Measurements from ENCODE around the gene CAST.

The CAST gene

DNA sequence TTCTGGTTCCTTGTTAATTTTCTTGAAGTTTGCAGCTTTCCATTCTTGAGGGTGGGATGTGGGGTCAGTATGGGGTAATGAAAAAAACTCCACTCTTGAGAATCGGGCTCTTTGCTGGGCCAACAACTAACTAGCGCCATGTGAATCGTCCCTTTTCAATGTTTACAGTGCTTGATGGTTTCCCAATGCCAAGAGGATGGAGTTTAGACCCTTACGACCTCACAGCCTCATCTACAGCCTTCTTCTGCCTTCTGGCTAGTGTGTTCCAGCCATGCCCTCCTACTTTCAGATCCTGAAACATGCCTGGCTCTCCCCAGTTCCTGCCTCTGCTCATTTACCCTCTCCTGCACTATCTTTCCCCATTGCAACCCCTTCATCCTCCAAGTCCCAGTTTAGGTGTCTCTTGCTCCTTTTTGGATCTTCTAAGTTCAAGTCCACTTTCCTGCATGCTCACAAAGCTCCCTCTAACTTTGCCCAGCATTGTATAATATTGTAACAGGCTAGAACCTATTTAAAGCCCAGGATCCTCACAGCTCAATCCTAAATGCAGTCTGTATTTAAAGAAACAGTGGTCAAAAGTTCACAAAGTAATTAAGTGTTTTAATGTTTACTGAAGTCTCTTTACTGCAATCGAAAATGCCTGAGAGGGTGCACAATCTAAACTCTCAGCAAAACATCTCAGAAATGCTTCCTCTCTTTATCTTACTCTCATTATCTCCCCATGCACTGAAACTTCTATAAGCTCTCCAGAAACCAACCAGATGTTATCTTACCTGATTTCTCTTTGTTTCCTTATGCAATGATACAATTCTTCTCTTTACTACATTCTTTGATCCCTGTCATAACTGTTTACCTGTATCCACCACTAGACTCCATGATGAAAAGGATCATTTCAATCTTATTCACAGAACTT is 20.6 kb upstream of the CAST start:
- in situ Hi-C loops (cut with MboI; ENCODE audit: low sequenced_read_pairs) = no loop called here

DNA sequence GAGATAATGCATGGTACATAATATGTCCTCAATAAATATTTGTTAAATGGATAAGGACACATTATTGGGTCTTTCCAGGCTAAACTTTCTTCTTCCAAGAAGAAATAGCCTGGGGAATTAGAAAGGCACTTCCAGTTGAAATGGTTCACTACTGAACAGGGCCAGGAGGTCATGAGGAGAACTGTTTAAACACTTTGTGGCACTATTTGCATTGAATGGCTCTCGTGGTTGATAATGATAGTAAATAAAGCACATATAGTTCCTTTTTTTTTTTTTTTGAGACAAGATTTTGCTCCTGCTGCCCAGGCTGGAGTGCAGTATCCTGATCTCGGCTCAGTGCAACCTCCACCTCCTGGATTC is 19.9 kb upstream of the CAST start:
- in situ Hi-C loops (cut with MboI; ENCODE audit: low sequenced_read_pairs) = no loop called here

DNA sequence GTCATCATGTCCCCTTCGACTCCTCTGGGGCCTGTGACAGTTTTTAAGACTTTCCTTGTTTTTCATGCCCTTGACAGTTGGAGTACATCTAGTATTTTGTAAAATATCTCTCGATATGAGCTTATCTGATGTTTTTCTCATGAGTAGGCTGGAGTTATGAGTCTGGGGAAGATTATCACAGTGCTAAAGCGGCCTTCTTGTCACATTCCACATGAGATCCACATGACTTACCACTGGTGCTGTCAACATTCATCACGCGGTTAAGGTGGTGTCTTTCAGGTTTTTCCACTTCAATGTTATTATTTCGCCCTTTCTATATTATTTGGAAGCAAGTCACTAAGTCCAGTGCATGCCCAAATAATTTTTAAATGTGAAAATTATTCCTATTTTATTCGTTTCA is 17.1 kb upstream of the CAST start:
- in situ Hi-C loops (cut with MboI; ENCODE audit: low sequenced_read_pairs) = no loop called here

DNA sequence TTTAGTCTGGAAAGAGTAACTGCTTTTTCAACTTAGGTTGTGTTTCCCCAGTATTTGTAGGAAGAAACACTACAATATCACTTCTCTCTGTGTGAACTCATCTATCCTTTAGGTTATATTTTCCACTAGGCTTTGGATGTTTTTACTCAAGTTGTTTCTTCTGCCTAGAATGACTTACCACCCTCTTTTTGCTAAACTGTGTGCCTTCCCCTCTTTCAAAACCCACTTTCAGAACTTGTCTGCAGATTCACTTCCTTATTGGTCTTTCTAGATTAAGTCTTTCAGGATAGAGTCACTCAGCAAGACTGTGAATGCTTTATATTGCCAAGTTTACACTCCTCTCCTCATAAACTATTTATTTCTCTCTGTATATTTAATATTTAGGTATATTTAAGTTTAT is 14.2 kb upstream of the CAST start:
- in situ Hi-C loops (cut with MboI; ENCODE audit: low sequenced_read_pairs) = no loop called here

DNA sequence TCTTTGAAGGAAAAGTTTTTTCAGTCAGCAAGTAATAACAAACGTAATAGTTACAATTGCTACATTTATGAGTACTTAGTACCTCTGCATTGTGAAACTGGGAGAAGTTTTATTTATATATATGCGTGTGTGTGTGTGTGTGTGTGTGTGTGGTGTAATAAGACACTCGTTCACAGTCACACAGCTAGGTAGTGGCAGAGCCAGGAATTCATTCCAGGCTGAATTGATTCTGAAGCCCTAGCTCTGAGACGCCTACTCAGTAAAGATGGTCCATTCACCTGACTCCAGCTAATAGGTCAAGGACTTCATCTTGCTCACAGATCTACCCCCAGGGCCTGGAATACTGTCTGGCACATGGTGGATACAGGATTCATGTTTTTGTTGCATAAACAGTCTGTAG is 13.6 kb upstream of the CAST start:
- in situ Hi-C loops (cut with MboI; ENCODE audit: low sequenced_read_pairs) = no loop called here

DNA sequence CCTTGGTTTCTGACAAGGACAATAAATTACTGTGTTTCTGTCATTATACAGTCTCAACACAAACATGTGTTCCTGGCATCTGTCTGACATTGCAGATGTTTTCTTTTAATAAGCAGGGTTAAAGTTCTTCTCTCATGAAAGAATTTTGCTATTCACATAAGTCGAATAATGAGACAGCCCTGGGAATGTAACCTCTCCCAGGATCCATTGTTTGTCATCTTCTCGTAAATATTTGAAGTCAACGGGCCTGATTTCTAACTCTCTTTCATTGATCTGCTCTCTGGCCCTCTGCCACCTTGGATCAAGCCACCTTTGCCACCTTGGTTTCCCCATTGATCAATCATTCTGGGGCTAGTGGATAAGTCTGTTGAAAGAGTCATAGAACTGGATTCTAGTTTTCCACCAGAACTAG is 12.9 kb upstream of the CAST start:
- in situ Hi-C loops (cut with MboI; ENCODE audit: low sequenced_read_pairs) = no loop called here

DNA sequence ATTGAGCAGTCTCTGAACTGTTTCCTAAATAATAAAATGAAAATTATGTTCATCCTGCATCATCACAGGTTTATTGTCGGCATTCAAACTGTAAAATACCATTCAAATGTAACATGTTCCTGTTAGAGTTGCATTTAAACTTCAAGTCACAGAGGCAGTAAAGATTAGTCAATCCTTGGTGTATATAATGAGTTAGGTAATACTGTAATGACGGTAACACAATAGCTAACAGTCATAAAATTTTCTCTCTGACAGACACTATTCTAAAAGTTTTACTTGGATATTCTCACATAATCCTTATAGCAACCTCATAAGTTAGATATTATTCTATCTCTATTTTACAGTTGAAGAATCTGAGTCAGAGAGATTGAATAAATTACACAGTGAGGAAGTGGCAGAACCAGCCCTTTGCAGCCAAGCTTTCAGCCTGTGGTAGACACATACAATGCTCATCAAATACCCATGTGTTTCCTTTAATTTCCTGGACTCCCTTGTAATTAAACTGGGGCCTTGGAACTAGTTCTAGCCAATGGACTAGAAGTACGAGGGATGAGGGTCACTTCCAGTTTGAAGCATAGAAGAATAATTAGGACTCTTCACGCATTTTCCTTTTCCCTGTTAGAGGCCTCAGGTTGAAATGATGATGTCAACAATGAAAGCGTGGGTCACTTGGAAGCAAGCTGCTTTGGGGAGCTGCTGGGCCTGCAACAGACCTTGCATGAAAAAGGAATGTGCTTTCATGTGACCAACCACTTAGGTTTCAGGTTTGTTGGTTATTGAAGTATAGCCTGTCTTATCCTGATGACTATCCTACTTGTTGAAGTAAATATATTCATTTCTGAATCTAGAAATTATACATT is 12.3 kb upstream of the CAST start:
- in situ Hi-C loops (cut with MboI; ENCODE audit: low sequenced_read_pairs) = no loop called here

DNA sequence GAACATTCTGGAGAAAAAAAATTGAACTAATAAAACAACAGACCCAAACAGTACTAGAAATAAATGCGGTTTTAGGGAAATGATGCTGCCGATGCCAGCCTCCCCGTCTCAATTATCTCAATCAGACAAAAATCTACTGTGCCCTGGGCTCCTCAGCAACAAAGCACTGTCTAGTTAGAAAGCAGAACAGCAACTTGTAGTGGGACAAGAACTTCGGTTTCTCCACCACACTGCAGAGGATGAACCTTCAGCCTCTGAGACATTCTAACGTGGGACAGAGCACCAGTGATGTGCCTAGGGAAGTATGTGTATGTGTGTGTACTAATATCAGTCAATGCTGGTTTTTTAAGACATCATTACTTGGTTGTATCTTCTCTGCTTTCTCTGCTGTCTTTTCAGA is 11.1 kb upstream of the CAST start:
- in situ Hi-C loops (cut with MboI; ENCODE audit: low sequenced_read_pairs) = no loop called here

DNA sequence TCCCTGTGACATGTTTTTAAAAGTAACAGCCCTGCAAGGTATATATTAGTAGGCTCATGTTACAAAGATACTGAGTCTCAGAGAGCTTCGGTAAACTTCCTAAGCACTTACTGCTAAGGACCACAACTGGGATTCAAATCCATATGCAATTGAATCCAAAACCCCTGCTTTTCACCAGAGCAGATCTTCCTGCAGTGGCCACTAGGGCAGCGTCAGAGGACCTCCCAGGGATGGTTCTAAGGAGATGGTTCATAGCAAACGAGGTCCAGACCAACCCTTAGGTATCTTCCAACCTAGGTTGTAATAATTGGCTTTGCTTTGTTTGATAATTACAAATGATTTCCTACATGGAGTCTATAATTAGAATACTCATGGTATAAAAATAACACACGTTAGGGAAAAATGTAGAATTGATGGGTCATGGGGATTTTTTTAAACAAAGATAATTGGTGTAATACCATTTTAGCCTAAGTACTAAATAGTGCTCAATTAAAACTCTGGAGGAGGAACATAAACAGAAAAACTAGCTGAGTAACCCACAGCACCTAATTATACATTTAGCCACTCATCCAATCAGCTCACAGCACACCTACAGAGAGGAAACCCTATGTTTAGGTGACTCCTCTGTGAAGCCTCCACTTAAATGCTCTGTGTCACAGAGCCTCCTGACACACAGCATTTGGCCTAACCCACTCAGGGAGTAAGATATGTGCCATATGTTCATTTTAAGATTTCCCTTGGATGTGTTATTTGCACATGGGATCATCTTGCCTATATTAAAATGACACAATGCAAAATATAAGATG is 10.0 kb upstream of the CAST start:
- in situ Hi-C loops (cut with MboI; ENCODE audit: low sequenced_read_pairs) = no loop called here

DNA sequence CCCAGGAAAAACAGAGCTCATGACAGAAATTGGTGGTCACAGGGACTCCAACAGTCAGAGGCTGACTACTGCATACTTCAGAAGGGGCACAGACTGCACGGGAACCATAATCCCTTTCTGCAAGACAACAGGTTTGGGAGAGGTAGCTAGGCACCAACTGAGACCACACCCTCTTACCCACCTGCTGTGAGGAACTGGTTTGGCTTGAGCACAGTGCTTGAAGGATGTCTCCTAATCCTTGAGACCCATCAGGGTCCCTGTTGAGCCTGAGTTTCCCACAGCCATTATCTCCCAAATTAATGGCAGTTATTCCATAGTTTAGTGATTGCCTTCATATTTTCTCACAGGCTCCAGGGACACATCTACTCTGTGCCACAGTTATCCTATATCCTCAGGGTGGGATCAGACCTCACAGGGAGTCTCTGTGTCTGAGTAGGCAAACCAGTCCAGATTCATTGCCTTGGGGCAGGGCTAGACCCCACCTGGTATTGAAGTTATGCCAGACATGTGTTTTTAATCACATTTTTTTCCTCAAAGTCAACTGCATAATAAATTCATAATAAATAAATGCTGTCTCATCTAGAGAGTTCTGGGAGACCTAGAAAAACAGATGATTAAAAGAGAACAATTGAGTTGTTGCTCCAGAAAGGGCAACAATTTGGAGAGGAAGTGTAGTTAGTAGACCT is 9.3 kb upstream of the CAST start:
- in situ Hi-C loops (cut with MboI; ENCODE audit: low sequenced_read_pairs) = no loop called here

DNA sequence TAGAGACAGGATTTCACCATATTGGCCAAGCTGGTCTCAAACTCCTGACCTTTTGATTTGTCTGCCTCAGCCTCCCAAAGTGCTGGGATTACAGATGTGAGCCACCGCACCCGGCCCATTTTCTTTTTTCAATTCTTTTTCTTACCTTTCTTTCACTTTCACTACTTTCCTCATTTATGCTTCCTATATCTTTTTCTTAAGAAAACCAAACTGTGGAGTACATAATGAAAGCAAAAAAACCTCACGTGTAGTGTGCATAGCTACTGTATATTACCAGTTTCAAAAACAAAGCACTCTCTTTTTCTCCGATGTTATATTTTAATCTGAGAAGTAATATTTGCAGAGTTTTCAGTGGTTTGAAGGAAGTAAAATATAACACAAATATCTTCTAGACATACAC is 8.0 kb upstream of the CAST start:
- in situ Hi-C loops (cut with MboI; ENCODE audit: low sequenced_read_pairs) = no loop called here

DNA sequence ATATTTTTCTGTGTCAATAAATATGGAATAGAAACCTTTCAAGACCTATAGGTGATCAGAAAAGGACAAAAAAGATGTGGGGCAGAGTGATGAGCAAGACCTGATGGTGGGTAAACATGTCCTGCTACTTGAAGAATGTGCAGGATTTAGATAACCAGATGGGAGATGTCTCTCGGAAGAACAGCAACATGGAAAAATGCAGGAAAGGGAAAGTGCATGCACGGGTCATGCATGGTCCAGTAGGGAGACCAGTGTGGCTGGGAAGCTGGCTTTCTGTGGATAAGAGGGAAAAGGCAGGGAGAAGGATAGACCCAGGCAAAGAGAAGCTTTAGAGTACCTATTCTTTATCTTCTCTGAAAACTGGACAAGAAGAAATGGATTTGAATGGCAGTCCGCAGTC is 7.1 kb upstream of the CAST start:
- in situ Hi-C loops (cut with MboI; ENCODE audit: low sequenced_read_pairs) = no loop called here

DNA sequence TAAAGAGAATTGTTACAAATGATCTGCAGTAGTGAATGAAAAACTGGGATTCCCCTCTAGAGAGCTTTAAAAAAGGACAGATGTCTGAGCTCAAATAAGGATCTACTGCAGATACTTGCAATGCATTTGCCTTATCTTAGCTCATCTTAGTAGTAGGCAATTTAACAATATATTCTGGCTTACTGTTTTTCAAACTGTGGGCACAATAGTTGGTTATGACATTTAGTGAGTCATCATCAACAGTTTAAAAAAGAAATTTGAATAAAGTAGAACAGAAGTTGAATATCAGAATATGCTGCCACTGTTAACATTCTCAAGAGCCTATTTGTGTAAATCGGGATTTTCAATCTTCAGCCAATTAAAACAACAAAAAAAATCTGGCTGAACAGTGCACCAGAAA is 6.7 kb upstream of the CAST start:
- in situ Hi-C loops (cut with MboI; ENCODE audit: low sequenced_read_pairs) = no loop called here

DNA sequence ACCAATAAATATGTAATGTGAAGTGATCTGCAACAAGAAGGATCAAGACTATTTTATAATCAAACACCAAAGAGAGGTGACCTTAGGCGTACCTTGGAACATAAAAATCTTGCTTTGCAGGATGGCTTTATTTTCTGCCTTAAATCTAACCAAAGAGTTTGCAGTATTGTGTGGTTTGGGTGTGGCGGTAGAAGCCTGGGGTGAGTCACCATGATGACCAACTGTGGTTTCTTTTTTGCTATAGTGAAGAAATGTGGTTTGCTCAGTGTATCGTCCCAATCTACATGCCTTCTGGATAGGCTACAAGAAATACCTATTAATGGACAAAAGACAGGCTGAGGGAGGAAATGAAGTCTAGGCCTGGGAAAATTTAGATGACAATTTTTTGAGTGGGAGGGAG is 5.1 kb upstream of the CAST start:
- in situ Hi-C loops (cut with MboI; ENCODE audit: low sequenced_read_pairs) = no loop called here

DNA sequence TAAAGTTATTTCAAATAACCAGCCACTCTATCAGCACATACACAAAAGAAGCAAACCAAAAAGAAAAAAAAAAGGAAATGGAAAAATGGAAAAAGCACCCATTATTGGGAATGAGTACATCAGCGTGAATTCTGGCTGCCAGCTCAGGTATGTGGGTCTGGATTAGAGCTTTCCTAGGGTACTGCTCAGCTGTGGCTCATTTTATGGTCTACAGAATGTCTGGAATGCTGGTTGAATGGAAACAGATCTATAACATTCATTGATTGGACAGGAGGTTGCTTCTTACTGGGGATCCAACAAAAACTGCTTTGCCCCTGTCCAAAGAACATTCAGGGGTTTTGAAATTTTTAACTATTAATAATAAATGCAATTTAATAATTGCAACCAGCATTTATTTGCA is 3.9 kb upstream of the CAST start:
- in situ Hi-C loops (cut with MboI; ENCODE audit: low sequenced_read_pairs) = no loop called here

DNA sequence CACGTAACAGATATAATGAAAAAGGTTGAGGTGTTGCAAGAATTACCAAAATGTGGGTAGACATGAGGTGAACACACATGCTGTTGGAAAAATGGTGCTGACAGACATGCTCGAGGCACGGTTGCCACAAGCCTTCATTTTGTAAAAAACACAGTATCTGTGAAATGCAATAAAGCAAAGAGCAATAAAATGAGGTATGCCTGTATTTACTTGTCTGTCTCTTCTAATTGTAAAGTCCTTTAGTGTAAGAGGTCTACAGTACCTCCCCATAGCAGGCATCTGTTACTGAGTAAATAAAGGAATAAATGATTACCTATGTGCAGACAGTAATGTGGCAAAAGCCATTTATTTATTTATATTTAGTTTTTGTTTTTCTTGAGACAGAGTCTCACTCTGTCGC is 3.0 kb upstream of the CAST start:
- in situ Hi-C loops (cut with MboI; ENCODE audit: low sequenced_read_pairs) = no loop called here

DNA sequence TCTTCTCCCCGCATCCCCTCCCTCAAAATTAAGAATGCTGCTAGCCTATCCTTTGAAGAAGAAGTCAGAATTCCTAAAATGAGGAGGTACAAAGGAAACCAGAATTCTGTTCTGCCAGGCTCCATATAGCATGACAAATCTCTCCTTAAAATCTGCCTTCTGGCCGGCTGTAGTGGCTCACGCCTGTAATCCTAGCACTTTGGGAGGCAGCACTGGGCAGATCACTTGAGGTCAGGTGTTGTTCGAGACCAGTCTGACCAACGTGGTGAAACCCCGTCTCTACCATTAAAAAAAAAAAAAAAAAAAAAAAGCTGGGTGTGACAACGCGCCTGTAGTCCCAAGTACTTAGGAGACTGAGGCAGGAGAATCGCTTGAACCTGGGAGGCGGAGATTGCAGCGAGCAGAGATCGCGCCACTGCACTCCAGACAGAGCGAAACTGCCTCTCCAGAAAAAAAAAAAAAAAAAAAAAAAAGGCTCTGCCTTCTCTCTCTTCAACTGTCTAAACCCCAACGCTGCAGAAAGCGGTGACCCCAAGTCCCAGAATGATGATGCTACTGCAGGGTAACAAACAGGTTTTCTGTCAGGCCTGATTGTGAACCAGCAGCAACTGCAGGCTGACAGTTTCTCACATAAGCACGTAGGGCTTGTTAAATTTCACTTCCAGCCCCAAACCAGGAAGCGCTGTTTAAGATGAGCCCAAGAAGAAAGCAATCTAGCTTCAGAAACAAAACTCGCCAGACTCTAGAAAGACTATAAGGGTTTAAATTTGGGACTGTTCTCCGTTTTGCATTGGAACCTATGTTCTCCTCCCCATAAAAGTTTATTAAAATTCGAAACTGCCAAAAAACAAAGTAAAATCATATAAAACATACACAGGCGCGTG is 963 bp upstream of the CAST start:
- in situ Hi-C loops (cut with MboI; ENCODE audit: low sequenced_read_pairs) = no loop called here

DNA sequence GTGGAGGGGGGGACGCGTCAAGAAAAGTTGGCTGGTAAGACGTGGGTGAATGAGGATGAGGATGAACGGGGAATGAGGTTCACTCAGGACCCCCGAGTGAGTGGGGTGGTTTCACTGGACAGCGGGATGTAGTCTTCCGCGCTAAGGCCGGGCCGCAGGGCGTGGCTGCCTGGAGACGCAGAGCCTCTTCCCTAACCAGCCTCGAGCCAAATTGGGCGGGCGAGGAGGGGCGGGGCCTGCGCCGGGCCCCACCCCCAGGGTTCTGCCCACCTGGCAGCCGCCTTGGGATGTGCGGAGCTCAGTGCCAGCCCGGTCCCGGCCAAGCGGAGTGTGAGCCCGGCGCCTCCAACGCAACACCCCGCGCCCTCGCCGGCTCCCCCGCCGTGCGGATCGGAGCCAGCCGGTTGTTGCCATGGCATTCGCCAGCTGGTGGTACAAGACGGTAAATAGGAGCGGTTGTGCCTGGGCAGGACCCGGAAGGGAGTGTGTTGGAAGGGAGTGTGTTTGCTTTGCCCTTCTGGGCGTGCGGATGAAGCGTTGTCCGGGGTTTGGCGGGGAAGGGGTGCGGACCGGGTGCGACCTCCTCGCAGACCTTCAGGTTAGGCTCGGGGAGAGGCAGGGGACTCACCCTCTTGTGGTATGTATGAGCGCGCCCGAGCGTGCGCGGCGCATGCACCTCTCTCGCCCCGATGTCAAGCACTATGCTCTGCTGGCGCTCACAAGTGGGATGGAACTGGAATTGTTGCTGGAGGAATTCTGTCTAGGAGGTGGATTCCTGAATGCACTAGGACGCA is 746 bp downstream of the CAST start:
- in situ Hi-C loops (cut with MboI; ENCODE audit: low sequenced_read_pairs) = no loop called here

DNA sequence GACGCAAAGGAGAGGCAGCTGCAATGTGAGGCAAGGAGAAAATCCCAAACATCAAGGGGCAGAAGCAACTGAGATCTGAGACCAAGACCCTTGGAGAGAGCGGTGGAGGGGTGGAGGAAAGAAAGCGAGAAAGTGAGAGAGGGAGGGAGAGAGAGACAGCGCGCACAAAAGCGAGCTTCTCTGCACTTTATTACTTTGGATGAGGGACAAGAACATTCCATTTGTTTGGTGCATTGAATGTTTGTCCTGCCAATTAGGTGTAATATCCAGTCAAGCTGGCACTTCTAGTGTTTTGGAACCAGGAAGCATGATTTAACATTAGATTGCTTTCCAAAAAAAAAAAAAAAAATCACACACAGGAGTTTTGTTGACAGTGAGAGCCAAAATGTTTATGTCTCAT is 1.4 kb downstream of the CAST start:
- in situ Hi-C loops (cut with MboI; ENCODE audit: low sequenced_read_pairs) = no loop called here
